Ishikawa (cell line): ENCODE results near the gene NBPF3.

ENCODE experiments used
- CEBPB ChIP-seq: IDR thresholded peaks from 2 replicates; pipeline ENCODE4 v1.6.1; 2012
- CREB1 ChIP-seq: IDR thresholded peaks from 2 replicates; pipeline ENCODE4 v1.6.1; 2012; ENCODE audit warnings: low read depth
- EGR1 ChIP-seq: IDR thresholded peaks from 2 replicates; pipeline ENCODE4 v1.6.1; 2012
- EP300 ChIP-seq: IDR thresholded peaks from 2 replicates; pipeline ENCODE4 v1.6.1; 2012; ENCODE audit warnings: borderline replicate concordance
- FOXM1 ChIP-seq: IDR thresholded peaks from 2 replicates; pipeline ENCODE4 v1.6.1; 2012; ENCODE audit warnings: low read depth, borderline replicate concordance
- MAX ChIP-seq: IDR thresholded peaks from 2 replicates; pipeline ENCODE4 v1.6.1; 2012
- NFIC ChIP-seq: IDR thresholded peaks from 2 replicates; pipeline ENCODE4 v1.6.1; 2012
- RAD21 ChIP-seq: IDR thresholded peaks from 2 replicates; pipeline ENCODE4 v1.6.1; 2012; ENCODE audit warnings: low read depth
- REST ChIP-seq: IDR thresholded peaks from 2 replicates; pipeline ENCODE4 v1.6.1; 2012; ENCODE audit warnings: low read depth, mild to moderate bottlenecking
- TAF1 ChIP-seq: IDR thresholded peaks from 2 replicates; pipeline ENCODE4 v1.6.1; 2012; ENCODE audit warnings: low read depth, mild to moderate bottlenecking
- TCF12 ChIP-seq: IDR thresholded peaks from 2 replicates; pipeline ENCODE4 v1.6.1; 2012; ENCODE audit warnings: low read depth
- TEAD4 ChIP-seq: IDR thresholded peaks from 2 replicates; pipeline ENCODE4 v1.6.1; 2012
- USF1 ChIP-seq: IDR thresholded peaks from 2 replicates; pipeline ENCODE4 v1.6.1; 2012
- YY1 ChIP-seq: IDR thresholded peaks from 2 replicates; pipeline ENCODE4 v1.6.1; 2012; ENCODE audit warnings: low read depth
- ZBTB7A ChIP-seq: IDR thresholded peaks from 2 replicates; pipeline ENCODE4 v1.6.1; 2012; ENCODE audit warnings: low read depth

Gene NBPF3

GRCh38 chr1:21496063-21496462, 56.1 kb downstream of the NBPF3 start:
- TF ChIP-seq CREB1 (no peak), REST (no peak)

DNA sequence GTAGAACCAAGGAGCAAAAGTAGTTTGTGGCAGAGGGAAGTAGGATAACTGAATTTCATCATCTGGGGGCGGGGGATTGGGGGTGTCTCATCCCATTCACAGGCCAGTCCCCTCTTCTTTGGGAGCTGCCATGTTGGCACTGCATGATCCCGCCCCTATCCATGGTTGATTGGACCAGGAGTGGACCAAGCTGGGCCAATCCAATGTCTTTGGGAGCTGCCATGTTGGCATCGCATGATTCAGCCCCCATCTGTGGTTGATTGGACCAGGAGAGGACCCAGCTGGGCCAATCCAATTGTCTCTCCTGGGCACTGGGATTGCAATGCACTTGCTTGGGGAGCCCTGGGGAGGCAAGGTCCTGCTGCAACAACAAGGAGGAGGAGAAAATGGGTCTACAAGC, 56.9 kb downstream of the NBPF3 start:
- TF ChIP-seq YY1 = 0 out of 2 replicates have a peak, but pooled peaks have one; percentile 55
- no peak for TF ChIP-seq USF1

GRCh38 chr1:21497466-21498061, 57.6 kb downstream of the NBPF3 start:
- TF ChIP-seq TEAD4 (no peak), CEBPB (no peak), RAD21 (no peak), CREB1 (no peak), ZBTB7A (no peak), EGR1 (no peak), YY1 (no peak), FOXM1 (no peak), EP300 (no peak), USF1 (no peak), TAF1 (no peak), TCF12 (no peak), NFIC (no peak), REST (no peak), MAX (no peak)

- no peak for TF ChIP-seq TAF1
- TF ChIP-seq FOXM1 = no peak
- no peak for TF ChIP-seq TCF12
- no peak for TF ChIP-seq YY1
Measured at GRCh38 chr1:21499283-21499950, 59.5 kb downstream of the NBPF3 start.

DNA sequence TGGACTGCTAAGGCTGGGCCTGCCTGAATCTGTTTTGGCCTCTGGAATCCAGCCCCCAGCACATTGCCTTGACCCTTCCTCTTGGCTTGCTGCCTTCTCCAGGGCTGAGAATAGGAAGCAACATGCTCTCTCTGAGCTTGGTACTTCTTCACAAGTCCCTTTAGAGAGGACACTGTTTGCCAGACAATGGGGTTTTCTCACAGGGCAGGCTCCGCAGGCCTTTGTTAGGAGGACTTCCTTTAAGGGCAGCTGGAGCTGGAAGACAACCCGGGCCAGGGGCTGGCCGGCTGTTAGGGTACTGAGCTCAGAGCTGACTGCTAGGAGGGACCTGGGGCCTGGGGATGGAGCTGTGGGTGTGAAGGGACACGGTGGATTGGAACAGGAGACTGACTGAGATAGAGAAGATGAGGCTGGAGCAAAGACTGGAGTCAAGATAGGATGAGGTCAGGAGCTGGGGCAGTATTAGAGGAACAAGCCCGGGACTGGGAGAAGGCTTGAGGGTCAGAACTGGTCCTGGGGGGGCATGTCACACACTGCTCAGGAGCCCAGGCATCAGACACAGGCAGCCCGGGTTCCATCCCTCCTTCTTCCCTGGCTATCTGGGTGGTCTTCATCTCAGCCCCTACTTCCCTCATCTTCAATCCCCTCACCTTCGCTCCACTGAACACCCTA, 63.9 kb downstream of the NBPF3 start:
- TF ChIP-seq CREB1 (no peak), TEAD4 (no peak), USF1 (no peak), ZBTB7A (no peak), TCF12 (no peak), TAF1 (no peak), CEBPB (no peak), YY1 (no peak)

DNA sequence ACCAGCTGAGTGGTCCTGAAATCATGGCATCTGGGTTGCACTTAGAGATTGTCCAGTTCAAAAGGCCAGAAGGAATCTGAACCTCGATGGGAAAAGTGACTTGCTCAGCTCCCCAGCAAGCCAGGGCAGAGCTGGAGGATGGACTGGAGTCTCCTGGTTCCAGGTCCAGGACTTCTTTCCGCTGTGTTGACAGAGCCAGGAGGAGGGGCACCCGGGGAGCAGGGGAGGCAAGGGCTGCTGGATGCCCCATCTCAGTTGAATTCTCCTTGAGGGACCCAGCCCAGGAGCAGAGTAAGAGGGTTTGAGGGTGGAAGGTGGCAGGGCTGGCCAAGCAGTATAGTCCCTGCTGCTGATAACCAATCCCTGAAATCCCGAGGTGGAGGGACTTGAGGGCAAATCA, 66.9 kb downstream of the NBPF3 start:
- no peak for TF ChIP-seq MAX
- TF ChIP-seq RAD21 = no peak
- no peak for TF ChIP-seq TCF12
- no peak for TF ChIP-seq CEBPB
- TF ChIP-seq EGR1 = no peak
- TF ChIP-seq TAF1 = no peak
- TF ChIP-seq ZBTB7A = no peak
- no peak for TF ChIP-seq TEAD4
- no peak for TF ChIP-seq YY1
- TF ChIP-seq USF1 = no peak
- no peak for TF ChIP-seq EP300
- no peak for TF ChIP-seq CREB1
- no peak for TF ChIP-seq FOXM1
- no peak for TF ChIP-seq REST
- no peak for TF ChIP-seq NFIC
